Left cardiac atrium (tissue), 4 donors: ENCODE results near the gene ARHGAP15. TPM values are rescaled to one million over a fixed set of nuclear protein-coding genes. Genes with fewer than 3 reads are reported as not detected.

ENCODE experiments used
- ATAC-seq, 2 donors: fragments of 200-7000 bp; cut with Tn5 transposase; one replicate each; pipeline ENCODE4 v1.9.1; 2020; ENCODE audit warnings: mild to moderate bottlenecking in 2 of 2, moderate library complexity in 2 of 2
- DNase-seq: peaks from one replicate; pipeline ENCODE4 v3.0.0-alpha.2; 2020
- intact Hi-C, 2 donors: fragments of 100-400 bp; cut with DNase I; formaldehyde crosslinking; loops; one replicate each; pipeline versions ENCODE4 v1.14.1 to v1.15.1; 2022 to 2023
- total RNA-seq, 2 donors: library from RNA; stranded (reverse); fragmentation: NEBNext Ultra II Directional; extraction: Animal tissue kit (Norgen Biotek cat#: 25700); gene quantifications; one replicate each; pipeline ENCODE4 v1.2.1, GENCODE V29; 2021
- donor health status: DM: no; HTN: yes; CAD: no.
- donor health status: DM: no; HTN: yes; CAD: no; lungs with severe emphysema.
- donor health status: DM: yes; HTN: yes; CAD: no.
- donor health status: Dilated cardiomyopathy.

ARHGAP15 gene
- total RNA-seq, 2 donors from 2014 or later: 7.2 to 8.7 TPM

DNA sequence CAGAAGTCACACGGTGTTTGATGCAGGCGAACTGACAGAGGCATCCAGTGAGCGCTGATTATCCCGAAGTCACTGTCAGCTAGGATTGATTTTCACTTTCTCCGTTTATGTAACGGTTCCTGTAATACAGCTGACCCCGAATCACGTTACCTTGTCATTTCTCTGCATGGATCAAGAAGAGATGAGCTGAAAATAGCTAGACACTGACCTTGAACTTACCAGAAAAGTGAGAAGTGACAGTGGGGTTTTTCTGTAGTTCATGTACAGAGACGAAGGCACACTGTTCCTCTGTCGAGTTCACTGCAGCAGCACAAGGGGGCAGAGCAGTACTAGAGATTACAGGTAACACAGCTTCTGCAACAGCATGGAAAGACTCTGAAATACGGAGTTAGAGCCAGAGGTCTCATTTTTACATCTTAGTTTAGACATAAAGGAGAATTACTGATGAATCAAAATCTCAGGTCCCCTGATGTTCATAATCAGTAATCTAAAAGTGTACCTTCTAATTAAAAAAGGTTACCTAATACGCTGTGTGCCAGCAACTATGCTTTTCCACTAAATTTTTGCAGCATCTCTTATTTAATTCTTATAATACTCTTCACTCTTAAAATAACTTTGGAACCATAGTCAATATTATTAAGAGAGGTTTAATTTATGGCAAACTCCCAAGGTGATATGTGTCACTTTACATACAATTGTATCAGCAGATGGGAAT, 33.1 kb downstream of the ARHGAP15 start:
- DNase-seq (peak; percentile 16), ATAC-seq (peak; percentile 81 to 89)
- intact Hi-C loops: loop anchor here in 1 of 2 donors (5.0 kb wide), 1 partner anchor 60 kb away; no protein-coding TSS in a partner anchor

DNA sequence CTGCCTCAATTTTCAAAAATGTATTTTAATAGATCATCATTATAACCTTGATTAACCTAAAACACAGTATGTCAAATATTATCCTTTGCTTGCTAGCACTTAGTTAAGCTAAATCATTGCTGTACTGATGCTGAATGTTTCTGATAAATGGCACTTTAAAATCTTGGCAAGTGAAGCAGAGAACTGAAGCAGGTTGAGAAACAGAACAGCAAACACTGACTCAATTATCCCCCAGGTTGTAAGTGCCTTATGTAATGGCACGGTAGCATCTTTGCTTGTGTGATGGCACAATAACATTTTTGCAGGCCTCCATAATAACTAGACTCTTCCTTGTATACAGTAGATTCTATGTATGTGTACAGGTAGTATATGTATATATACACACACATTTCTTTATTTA, 33.8 kb downstream of the ARHGAP15 start:
- ATAC-seq (no peak), DNase-seq (no peak)
- intact Hi-C loops: loop anchor here in 1 of 2 donors (5.0 kb wide), 1 partner anchor 59 kb away; no protein-coding TSS in a partner anchor

DNA sequence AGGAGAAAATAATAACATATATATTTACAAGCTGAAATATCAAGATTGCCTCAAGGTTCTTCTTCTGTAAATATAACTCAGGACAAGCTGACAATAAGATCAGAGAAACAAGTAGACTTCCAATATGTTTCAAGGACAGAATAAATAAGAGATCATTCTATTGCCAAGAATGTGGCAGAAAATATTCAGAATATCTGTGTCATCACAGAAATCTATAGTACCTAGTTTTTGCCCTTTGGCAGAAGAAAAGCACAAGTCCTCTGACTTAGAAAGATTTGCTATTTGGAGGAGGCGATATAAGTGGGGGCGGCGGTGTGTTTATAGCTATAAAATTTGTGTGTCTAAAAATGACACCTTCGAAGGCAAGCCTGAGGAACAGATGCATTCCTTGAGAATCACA, 34.3 kb downstream of the ARHGAP15 start:
- ATAC-seq (no peak), DNase-seq (no peak)
- intact Hi-C loops: loop anchor here in 1 of 2 donors (5.0 kb wide), 1 partner anchor 59 kb away; no protein-coding TSS in a partner anchor

DNA sequence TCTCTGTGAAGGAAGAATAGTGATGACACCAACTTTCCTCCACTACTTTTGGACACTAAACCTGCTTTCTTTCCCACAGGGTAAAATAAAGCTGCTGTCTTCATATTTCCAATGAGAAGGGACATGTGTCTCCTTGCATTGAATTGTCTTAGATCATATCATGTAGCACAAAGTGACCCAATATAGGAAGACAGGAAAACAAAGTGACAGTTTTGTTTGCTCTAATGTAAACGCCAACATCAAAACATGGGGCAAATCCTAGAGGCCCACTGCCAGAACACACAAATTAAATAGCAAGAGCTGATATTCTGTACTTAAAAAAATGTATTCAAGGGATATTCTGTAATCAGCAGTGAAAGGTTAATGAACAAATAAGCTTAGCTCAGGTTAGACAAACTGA, 36.1 kb downstream of the ARHGAP15 start:
- DNase-seq: no peak
- no peak for ATAC-seq
- intact Hi-C loops: no loop called here

GRCh38 chr2:143169105-143169504, 39.9 kb downstream of the ARHGAP15 start:
- DNase-seq (no peak), ATAC-seq (no peak)
- intact Hi-C loops: no loop called here

GRCh38 chr2:143171817-143172216, 42.6 kb downstream of the ARHGAP15 start:
- ATAC-seq: no peak
- intact Hi-C loops: no loop called here
- no peak for DNase-seq

GRCh38 chr2:143175438-143175837, 46.2 kb downstream of the ARHGAP15 start:
- intact Hi-C loops: no loop called here
- DNase-seq: no peak
- ATAC-seq: no peak

GRCh38 chr2:143176606-143177005, 47.4 kb downstream of the ARHGAP15 start:
- ATAC-seq: no peak
- DNase-seq: no peak

DNA sequence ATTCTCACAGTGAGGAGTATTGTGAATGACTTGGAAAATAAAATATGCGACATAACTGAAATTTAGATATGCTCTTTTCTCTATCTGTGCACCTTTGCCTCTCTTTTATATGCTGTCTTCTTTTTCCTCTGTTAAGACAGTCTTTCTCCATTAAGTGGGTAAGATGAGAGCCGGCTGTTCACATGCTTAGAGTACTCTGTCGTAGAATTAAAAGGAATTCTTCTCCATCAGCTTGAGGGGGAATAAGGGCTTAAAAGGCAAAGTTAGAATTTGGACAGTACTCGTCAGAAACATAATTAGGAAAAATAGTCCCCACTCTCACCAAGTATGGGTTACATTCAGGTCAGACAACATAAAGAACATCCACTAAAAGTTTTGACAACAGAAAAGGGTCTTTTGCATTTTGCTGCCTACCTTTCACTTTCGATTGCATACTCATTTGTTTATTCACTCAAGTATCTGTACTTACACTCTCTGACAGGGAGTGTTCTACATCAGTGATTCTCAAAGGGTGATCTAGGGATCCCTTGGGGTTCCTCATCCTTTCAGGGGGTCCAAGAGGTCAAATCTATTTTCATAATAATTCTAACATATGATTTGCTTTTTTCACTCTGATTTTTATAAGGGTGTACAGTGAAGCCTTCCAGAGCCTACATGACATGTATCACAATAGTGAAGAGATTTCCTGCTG, 48.0 kb downstream of the ARHGAP15 start:
- DNase-seq (no peak), ATAC-seq (no peak)
- intact Hi-C loops: no loop called here

More at GRCh38 chr2:143176606-143177005, 47.4 kb downstream of the ARHGAP15 start:
- intact Hi-C loops: no loop called here

DNA sequence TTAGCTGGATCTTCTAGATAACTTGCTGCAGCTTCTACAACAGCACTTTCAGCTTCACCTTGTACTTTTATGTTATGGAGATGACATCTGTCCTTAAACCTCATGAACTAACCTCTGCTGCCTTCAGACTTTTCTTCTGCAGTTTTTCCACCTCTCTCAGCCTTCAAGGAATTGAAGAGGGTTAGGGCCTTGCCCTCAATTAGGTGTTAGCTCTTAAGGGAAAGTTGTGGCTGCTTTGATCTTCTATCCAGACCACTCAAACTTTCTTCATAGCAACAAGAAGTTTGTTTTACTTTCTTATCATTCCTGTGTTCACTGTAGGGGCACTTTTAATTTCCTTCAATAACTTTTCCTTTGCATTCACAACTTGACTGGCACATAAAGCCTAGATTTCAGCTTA, 52.3 kb downstream of the ARHGAP15 start:
- ATAC-seq (no peak), DNase-seq (no peak)
- intact Hi-C loops: no loop called here

GRCh38 chr2:143182649-143183048, 53.4 kb downstream of the ARHGAP15 start:
- intact Hi-C loops: no loop called here
- DNase-seq (no peak), ATAC-seq (no peak)

DNA sequence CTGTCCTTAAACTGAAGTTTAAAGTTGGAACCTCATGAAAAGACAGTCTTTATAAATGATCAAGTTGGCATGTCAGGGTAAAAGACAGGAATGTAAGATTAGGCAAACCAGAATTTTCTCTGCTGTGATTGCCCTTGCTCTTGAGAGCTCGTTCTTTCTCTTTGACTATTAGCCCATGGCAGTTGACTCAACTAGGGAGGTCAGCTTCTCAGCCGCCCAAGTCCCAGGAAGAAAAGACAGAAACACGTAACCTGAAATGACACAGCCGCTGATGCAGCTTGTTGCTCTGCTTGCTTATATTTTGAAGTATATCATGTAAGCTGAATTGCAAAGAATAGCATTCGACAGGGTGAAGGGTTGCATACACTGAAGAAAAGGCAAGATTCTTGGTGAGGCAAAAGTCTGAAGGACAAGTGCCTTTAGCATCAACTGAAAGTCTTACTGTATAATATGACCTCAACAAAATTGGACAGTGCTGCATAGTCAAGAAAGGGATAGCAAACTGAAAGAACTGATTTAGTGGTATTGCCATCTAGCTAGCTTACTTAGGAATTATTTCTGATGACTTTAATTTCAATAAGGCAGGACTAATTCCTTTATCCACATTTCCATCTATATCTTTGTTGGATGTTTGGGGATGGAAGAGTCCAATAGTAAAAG, 54.7 kb downstream of the ARHGAP15 start:
- DNase-seq: no peak
- no peak for ATAC-seq
- intact Hi-C loops: no loop called here

DNA sequence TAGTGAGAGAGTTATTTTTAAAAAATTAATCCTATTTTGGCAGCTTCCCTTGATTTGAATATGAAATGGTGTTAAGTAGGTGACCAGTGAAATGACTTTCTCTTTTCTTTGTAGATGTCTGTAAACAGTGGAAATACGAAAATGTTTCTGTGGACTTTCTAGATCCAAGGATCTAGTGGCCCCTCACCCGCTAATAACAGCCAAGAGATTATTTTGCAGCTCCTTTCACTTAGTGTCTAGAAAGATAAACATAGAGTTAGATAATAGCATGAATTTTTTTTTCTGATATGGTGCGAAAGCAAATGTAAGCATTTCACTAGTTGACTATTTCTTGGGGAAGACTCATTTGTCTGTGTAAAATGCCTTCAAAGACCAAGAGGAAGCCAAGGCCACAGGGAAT, 57.7 kb downstream of the ARHGAP15 start:
- DNase-seq (no peak), ATAC-seq (no peak)
- intact Hi-C loops: no loop called here

DNA sequence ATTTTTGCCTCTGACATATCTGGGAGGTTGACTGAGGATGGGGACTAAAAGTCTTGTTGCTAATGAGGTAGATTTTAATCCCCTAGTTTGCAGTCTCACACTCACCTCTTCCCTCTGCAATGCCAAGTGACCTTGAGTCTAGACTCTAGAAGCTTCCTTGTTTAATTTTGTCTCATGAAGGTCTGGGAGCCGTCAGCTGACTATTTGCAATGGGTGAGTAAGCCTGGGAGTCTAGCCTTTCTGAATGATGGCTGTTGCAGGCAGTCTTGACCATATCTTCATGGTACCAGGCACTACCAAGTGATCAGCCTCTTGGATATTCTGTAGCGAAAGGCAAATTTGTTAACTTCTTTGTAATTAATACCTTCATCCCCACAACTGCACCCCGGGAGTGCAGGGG, 61.2 kb downstream of the ARHGAP15 start:
- ATAC-seq (no peak), DNase-seq (no peak)
- intact Hi-C loops: no loop called here

DNA sequence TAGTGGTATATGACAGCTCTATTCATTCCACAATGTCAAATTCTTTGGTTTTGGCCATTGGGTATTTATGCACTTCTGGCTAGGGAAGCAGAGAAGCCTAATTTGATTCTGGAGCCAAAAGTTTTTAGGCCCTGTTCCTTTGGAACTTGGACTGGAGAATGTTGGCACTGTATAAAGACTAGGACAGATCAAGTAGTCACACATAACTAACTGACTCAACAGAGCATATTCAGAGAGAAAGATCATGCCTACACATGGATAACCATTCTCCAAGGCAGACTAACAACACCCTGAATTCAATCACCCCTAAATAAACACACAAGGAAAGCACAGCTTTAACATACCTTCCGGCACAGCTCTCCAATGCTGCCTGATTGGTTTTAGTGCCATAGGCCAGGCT, 62.9 kb downstream of the ARHGAP15 start:
- ATAC-seq: peak; percentile 37 to 44

GRCh38 chr2:143192716-143193115, 63.5 kb downstream of the ARHGAP15 start:
- DNase-seq: no peak
- ATAC-seq: no peak
- intact Hi-C loops: no loop called here

More for the DNA sequence above, 62.9 kb downstream of the ARHGAP15 start:
- DNase-seq: no peak
- intact Hi-C loops: no loop called here

- peak; percentile 31 for DNase-seq
- ATAC-seq: peak; percentile 41 to 61
- intact Hi-C loops: no loop called here
Observed at GRCh38 chr2:143193121-143193520, 63.9 kb downstream of the ARHGAP15 start.

GRCh38 chr2:143195511-143195910, 66.3 kb downstream of the ARHGAP15 start:
- DNase-seq (no peak), ATAC-seq (no peak)
- intact Hi-C loops: no loop called here

- no peak for ATAC-seq
- intact Hi-C loops: no loop called here
- DNase-seq: no peak
Observed at GRCh38 chr2:143204062-143204461, 74.8 kb downstream of the ARHGAP15 start.

- intact Hi-C loops: no loop called here
- DNase-seq (no peak), ATAC-seq (no peak)
Observed at GRCh38 chr2:143205106-143205764, 76.0 kb downstream of the ARHGAP15 start.
